ENCODE data around the gene ACER2. TPM values are rescaled to one million over a fixed set of nuclear protein-coding genes. Genes with fewer than 3 reads are reported as not detected.

ACER2 gene
- total and polyA plus RNA-seq, 2 of the 4 experiments (the other 2 are of a cell fraction): 0.84 to 1.6 TPM

DNA sequence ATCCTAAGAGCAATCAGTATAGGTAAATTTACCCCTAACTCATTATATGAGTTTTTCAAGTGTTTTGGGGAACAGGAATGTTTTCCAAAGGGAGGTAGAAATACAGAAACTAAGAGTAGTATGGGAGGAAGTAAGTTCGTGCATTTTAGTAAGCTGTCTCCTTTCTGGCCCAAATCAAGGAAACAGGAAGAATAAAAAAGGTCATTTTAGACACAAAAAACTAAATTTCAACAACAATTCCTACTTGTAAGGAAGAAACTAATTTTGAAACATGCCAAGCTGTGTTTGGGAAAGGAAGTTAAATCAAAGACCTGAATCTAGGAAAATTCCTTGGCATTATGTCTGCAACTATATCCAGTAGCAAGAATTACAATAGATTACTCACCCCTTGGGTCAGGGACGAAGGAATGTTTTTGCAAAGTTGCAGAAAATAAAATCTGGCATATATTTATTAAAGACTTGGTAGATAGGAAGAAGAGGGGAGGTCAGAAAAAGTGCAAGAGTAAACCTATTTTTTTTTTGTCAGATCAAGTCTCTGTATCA, 22.2 kb upstream of the ACER2 start:
- no peak overlapping the region for H4K91ac ChIP-seq (ENCODE audit: insufficient read depth, low read depth, low read length)
- DNase-seq: no peak
- dilution Hi-C loops (cut with HindIII; ENCODE audit: low sequenced_read_pairs, unreplicated experiment): no loop called here

More for the DNA sequence above, 22.2 kb upstream of the ACER2 start:
- H2AK9ac ChIP-seq (replicated peaks; ENCODE audit: low read depth, low read length, poor library complexity): no peak overlapping the region
- no peak overlapping the region for H3K9ac ChIP-seq (ENCODE audit: low read depth, low read length)
- ChIA-PET CTCF (no interaction called here), POLR2A (ENCODE audit: unreplicated experiment) (no interaction called here)
- H2BK20ac ChIP-seq (ENCODE audit: low read depth, low read length): no peak overlapping the region
- no peak overlapping the region for H4K8ac ChIP-seq (ENCODE audit: low read depth in 2 of 2, low read length in 2 of 2)
- no peaks in the 10 kb centered on the region for H3K79me1 ChIP-seq (ENCODE audit: low read depth in 1 of 2, low read length in 2 of 2)
- no peak overlapping the region for H4K5ac ChIP-seq (ENCODE audit: low read depth, low read length)
- no peak overlapping the region for H3K18ac ChIP-seq (ENCODE audit: low read depth, low read length)
- BruUV-seq (replicated peaks): no TSS peak
- H3K9me3 ChIP-seq (ENCODE audit: control insufficient read depth, insufficient read depth, low read length): no peaks in the 10 kb centered on the region
- no peak overlapping the region for H3K14ac ChIP-seq (replicated peaks; ENCODE audit: low read depth, low read length)
- H3K9me1 ChIP-seq (ENCODE audit: insufficient read depth, low read length): 0 out of 2 replicates have a peak, but pooled peaks cover 4% of the 10 kb centered on the region
- no CpG with 5 or more reads among the region's 2 CpGs for WGBS, 2 experiments (ENCODE audit: extremely low coverage in 2 of 2, insufficient read length in 1 of 2)
- H3K4ac ChIP-seq (ENCODE audit: low read depth, low read length): no peak overlapping the region
- no peaks in the 10 kb centered on the region for H3K36me3 ChIP-seq (ENCODE audit: control insufficient read depth, insufficient read depth, low read length)
- TF ChIP-seq MAFK (IDR thresholded peaks at IDR 0.05; ENCODE audit: low read depth, low read length) (no peak), RCOR1 (IDR thresholded peaks at IDR 0.05; ENCODE audit: insufficient replicate concordance, low read length) (no peak), MXI1 (IDR thresholded peaks at IDR 0.05; ENCODE audit: borderline replicate concordance, low read depth, low read length) (no peak), CEBPB (IDR thresholded peaks at IDR 0.05; ENCODE audit: low read depth, low read length) (no peak)
- no peaks in the 10 kb centered on the region for H4K20me1 ChIP-seq (ENCODE audit: insufficient read depth, low read length)
- H3K56ac ChIP-seq (ENCODE audit: extremely low read depth, insufficient read depth, low read length): no peak overlapping the region
- no peak overlapping the region for H2AFZ ChIP-seq (replicated peaks; ENCODE audit: low read length, poor library complexity)
- H2AK5ac ChIP-seq (ENCODE audit: low read depth, low read length): no peak overlapping the region
- no peak for ATAC-seq (ENCODE audit: low read depth)
- H2BK120ac ChIP-seq (ENCODE audit: low read depth, low read length): no peak overlapping the region
- H3K27me3 ChIP-seq (ENCODE audit: control insufficient read depth, insufficient read depth, low read length): no peaks in the 10 kb centered on the region
- 0 out of 2 replicates have a peak, but pooled peaks cover 2% of the 10 kb centered on the region for H3K4me1 ChIP-seq (ENCODE audit: control insufficient read depth, insufficient read depth, low read length)
- H2BK15ac ChIP-seq (ENCODE audit: low read depth, low read length): no peak overlapping the region
- H3K27ac ChIP-seq (ENCODE audit: insufficient read depth, low read length): no peak overlapping the region
- intact Hi-C loops (cut with micrococcal nuclease) (no loop called here), in situ Hi-C loops (cut with MboI; ENCODE audit: low sequenced_read_pairs) (no loop called here)
- H3K4me3 ChIP-seq (ENCODE audit: insufficient read depth, low read depth, low read length): no peak overlapping the region
- no peak overlapping the region for H3K4me2 ChIP-seq (ENCODE audit: low read depth, low read length)
- H2BK5ac ChIP-seq (ENCODE audit: low read depth, low read length, poor library complexity, severe bottlenecking): no peak overlapping the region
- H3K23ac ChIP-seq (ENCODE audit: low read depth, low read length): no peak overlapping the region
